Measurements from ENCODE around the gene NCAM1. TPM values are rescaled to one million over a fixed set of nuclear protein-coding genes. Genes with fewer than 3 reads are reported as not detected.

Gene NCAM1
- polyA plus RNA-seq, 1 donor (not counting 4 experiments of a cell fraction or from before 2014, with no cell fraction given): 0.04 TPM

GRCh38 chr11:113006896-113007445 is 45.8 kb downstream of the NCAM1 start:
- Histone ChIP-seq H3K9me3 (ENCODE audit: control insufficient read depth, low read depth, low read length) (no peaks in the 10 kb centered on the region), H3K4me2 (ENCODE audit: control insufficient read depth, extremely low read depth, insufficient read depth, low read depth, low read length) (no peak overlapping the region), H3K36me3 (ENCODE audit: control insufficient read depth in 2 of 2, extremely low read depth in 1 of 2, insufficient read depth in 2 of 2, low read length in 2 of 2) (no peaks in the 10 kb centered on the region), H4K20me1 (ENCODE audit: control insufficient read depth, extremely low read depth, insufficient read depth, low read length) (no peaks in the 10 kb centered on the region), H3K27ac (ENCODE audit: control insufficient read depth, insufficient read depth, low read length) (no peak overlapping the region), H3K9me1 (ENCODE audit: control insufficient read depth, extremely low read depth, insufficient read depth, low read length) (no peaks in the 10 kb centered on the region), H3K27me3 (ENCODE audit: control insufficient read depth, extremely low read depth, insufficient read depth, low read length) (no peaks in the 10 kb centered on the region), H2AFZ (ENCODE audit: control insufficient read depth, low read length) (no peak overlapping the region), H3K4me1 (ENCODE audit: control insufficient read depth, extremely low read depth, insufficient read depth, low read length) (no peaks in the 10 kb centered on the region), H3K4me3 (ENCODE audit: control insufficient read depth in 2 of 3, extremely low read depth in 1 of 3, insufficient read depth in 2 of 3, low read depth in 1 of 3, low read length in 3 of 3) (no peak overlapping the region), H3K79me2 (ENCODE audit: control insufficient read depth, insufficient read depth, low read length) (no peaks in the 10 kb centered on the region), H3K9ac (ENCODE audit: control insufficient read depth, extremely low read depth, insufficient read depth, low read length) (no peak overlapping the region)
- no peak for FAIRE-seq
- TF ChIP-seq CTCF (optimal IDR thresholded peaks at IDR 0.05 in 1 of 3, IDR thresholded peaks at IDR 0.05 in 1 of 3, conservative IDR thresholded peaks at IDR 0.05 in 1 of 3; ENCODE audit: extremely low read depth in 1 of 3, insufficient read depth in 2 of 3, low read length in 3 of 3): no peak
- TF ChIP-seq EZH2 (IDR thresholded peaks at IDR 0.05; ENCODE audit: low read length): no peak
- no peak for DNase-seq (ENCODE audit: low read depth, low spot score)
- dilution Hi-C loops (cut with MboI; ENCODE audit: extremely low pct_ligation_motif_present, low sequenced_read_pairs): no loop called here

GRCh38 chr11:113014262-113015097 is 53.3 kb downstream of the NCAM1 start:
- Histone ChIP-seq H3K79me2 (ENCODE audit: control insufficient read depth, insufficient read depth, low read length) (no peaks in the 10 kb centered on the region), H3K9ac (ENCODE audit: control insufficient read depth, extremely low read depth, insufficient read depth, low read length) (no peak overlapping the region), H3K27ac (ENCODE audit: control insufficient read depth, insufficient read depth, low read length) (no peak overlapping the region), H2AFZ (ENCODE audit: control insufficient read depth, low read length) (no peak overlapping the region), H3K9me1 (ENCODE audit: control insufficient read depth, extremely low read depth, insufficient read depth, low read length) (no peaks in the 10 kb centered on the region), H3K4me1 (ENCODE audit: control insufficient read depth, extremely low read depth, insufficient read depth, low read length) (no peaks in the 10 kb centered on the region), H4K20me1 (ENCODE audit: control insufficient read depth, extremely low read depth, insufficient read depth, low read length) (no peaks in the 10 kb centered on the region), H3K9me3 (ENCODE audit: control insufficient read depth, low read depth, low read length) (no peaks in the 10 kb centered on the region), H3K4me2 (ENCODE audit: control insufficient read depth, extremely low read depth, insufficient read depth, low read depth, low read length) (no peak overlapping the region), H3K36me3 (ENCODE audit: control insufficient read depth in 2 of 2, extremely low read depth in 1 of 2, insufficient read depth in 2 of 2, low read length in 2 of 2) (no peaks in the 10 kb centered on the region), H3K27me3 (ENCODE audit: control insufficient read depth, extremely low read depth, insufficient read depth, low read length) (no peaks in the 10 kb centered on the region), H3K4me3 (ENCODE audit: control insufficient read depth in 2 of 3, extremely low read depth in 1 of 3, insufficient read depth in 2 of 3, low read depth in 1 of 3, low read length in 3 of 3) (no peak overlapping the region)
- TF ChIP-seq CTCF (optimal IDR thresholded peaks at IDR 0.05 in 1 of 3, IDR thresholded peaks at IDR 0.05 in 1 of 3, conservative IDR thresholded peaks at IDR 0.05 in 1 of 3; ENCODE audit: extremely low read depth in 1 of 3, insufficient read depth in 2 of 3, low read length in 3 of 3): no peak
- TF ChIP-seq EZH2 (IDR thresholded peaks at IDR 0.05; ENCODE audit: low read length): no peak
- DNase-seq (ENCODE audit: low read depth, low spot score) (no peak), FAIRE-seq (no peak)
- dilution Hi-C loops (cut with MboI; ENCODE audit: extremely low pct_ligation_motif_present, low sequenced_read_pairs): no loop called here
